GM23338 (cell line): ENCODE results near the gene GEMIN2. TPM values are rescaled to one million over a fixed set of nuclear protein-coding genes. Genes with fewer than 3 reads are reported as not detected.
"Not testable (repeated sequence)": the region's sequence is repeated elsewhere in the genome, so short reads cannot be mapped to it uniquely, and the experiment has no call there.

Experiments used
- ATAC-seq: fragments of 200-7000 bp; cut with Tn5 transposase; 3 replicates; pipeline ENCODE4 v1.9.1; 2020
- DNase-seq: peaks from one replicate; pipeline ENCODE4 v3.0.0-alpha.2; 2015; ENCODE audit warnings: low spot score
- H2AFZ ChIP-seq: fragments of 200-600 bp; sonication (generic); 2 replicates; pipeline ENCODE4 v1.8.0; 2016; ENCODE audit warnings: antibody characterized with exemption, mild to moderate bottlenecking, moderate library complexity
- H3F3A ChIP-seq: fragments of 200-600 bp; sonication (generic); replicated peaks from 2 replicates; pipeline ENCODE4 v1.8.0; 2017; ENCODE audit warnings: antibody characterized with exemption, mixed run types, low read depth
- H3K27ac ChIP-seq: fragments of 200-600 bp; sonication (generic); 2 replicates; pipeline ENCODE4 v1.6.1; 2016; ENCODE audit warnings: low read depth
- H3K27me3 ChIP-seq: fragments of 200-600 bp; sonication (generic); 2 replicates; pipeline ENCODE4 v1.8.0; 2016; ENCODE audit warnings: mild to moderate bottlenecking, mixed run types, moderate library complexity; ENCODE audit not compliant: insufficient read depth
- H3K36me3 ChIP-seq: fragments of 200-600 bp; sonication (generic); 2 replicates; pipeline ENCODE4 v1.8.0; 2016; ENCODE audit warnings: mild to moderate bottlenecking; ENCODE audit not compliant: insufficient read depth
- H3K4me1 ChIP-seq: fragments of 200-600 bp; sonication (generic); 2 replicates; pipeline ENCODE4 v1.8.0; 2016; ENCODE audit warnings: mild to moderate bottlenecking, moderate library complexity; ENCODE audit not compliant: insufficient read depth
- H3K4me2 ChIP-seq: fragments of 200-600 bp; sonication (generic); 2 replicates; pipeline ENCODE4 v1.7.1; 2017; ENCODE audit warnings: mixed run types
- H3K4me3 ChIP-seq: fragments of 200-600 bp; sonication (generic); 2 replicates; pipeline ENCODE4 v1.6.1; 2016; ENCODE audit warnings: mixed run types
- H3K79me2 ChIP-seq: fragments of 200-600 bp; sonication (generic); replicated peaks from 2 replicates; pipeline ENCODE4 v1.8.0; 2017; ENCODE audit warnings: mild to moderate bottlenecking; ENCODE audit not compliant: insufficient read depth
- H3K9me2 ChIP-seq: fragments of 200-600 bp; sonication (generic); 2 replicates; pipeline ENCODE4 v1.8.0; 2017; ENCODE audit not compliant: insufficient read depth
- H4K20me1 ChIP-seq: fragments of 200-600 bp; sonication (generic); replicated peaks from 2 replicates; pipeline ENCODE4 v1.8.0; 2017; ENCODE audit warnings: mild to moderate bottlenecking; ENCODE audit not compliant: insufficient read depth
- H3K27ac Mint-ChIP-seq: 2 replicates; pipeline ENCODE4 v1.8.0; 2020; ENCODE audit warnings: inconsistent platforms, mild to moderate bottlenecking, moderate library complexity, mixed read lengths
- H3K27me3 Mint-ChIP-seq: 3 replicates; pipeline ENCODE4 v1.8.0; 2022; ENCODE audit warnings: low read depth, mild to moderate bottlenecking, moderate library complexity, mixed read lengths, inconsistent platforms; ENCODE audit not compliant: insufficient read depth, poor library complexity
- H3K36me3 Mint-ChIP-seq: 3 replicates; pipeline ENCODE4 v1.8.0; 2021; ENCODE audit warnings: low read depth, mild to moderate bottlenecking, inconsistent platforms, moderate library complexity, mixed read lengths
- H3K4me1 Mint-ChIP-seq: 3 replicates; pipeline ENCODE4 v1.8.0; 2020; ENCODE audit warnings: mild to moderate bottlenecking, inconsistent platforms, mixed read lengths
- H3K4me3 Mint-ChIP-seq: 3 replicates; pipeline ENCODE4 v1.8.0; 2021; ENCODE audit warnings: moderate library complexity, mild to moderate bottlenecking, inconsistent platforms, mixed read lengths
- H3K9me3 Mint-ChIP-seq: 3 replicates; pipeline ENCODE4 v1.8.0; 2020; ENCODE audit warnings: moderate library complexity, mild to moderate bottlenecking, inconsistent platforms, mixed read lengths
- CREB1 ChIP-seq: fragments of 250-450 bp; sonication (Bioruptor Pico); IDR thresholded peaks from 2 replicates; pipeline ENCODE4 v1.5.0; 2020; ENCODE audit warnings: low read depth, mild to moderate bottlenecking, moderate library complexity
- EZH2 ChIP-seq: fragments of 200-600 bp; sonication (generic); IDR thresholded peaks from one replicate; pipeline ENCODE4 v1.8.0; 2017; ENCODE audit warnings: antibody characterized with exemption, mild to moderate bottlenecking, low read depth; ENCODE audit not compliant: unreplicated experiment
- EZH2phosphoT487 ChIP-seq: fragments of 200-600 bp; sonication (generic); IDR thresholded peaks from one replicate; pipeline ENCODE4 v1.8.1; 2018; ENCODE audit warnings: antibody characterized with exemption; ENCODE audit not compliant: unreplicated experiment
- NANOG ChIP-seq: IDR thresholded peaks from 2 replicates; pipeline ENCODE4 v1.6.1; 2016; ENCODE audit warnings: antibody characterized with exemption, borderline replicate concordance
- STAT1 ChIP-seq: IDR thresholded peaks from one replicate; pipeline ENCODE4 v1.6.1; 2016; ENCODE audit warnings: antibody characterized with exemption; ENCODE audit not compliant: unreplicated experiment
- polyA plus RNA-seq: library from polyadenylated mRNA; unstranded; fragments of >200 nt; fragmentation: Nextera tagmentation; extraction: Ambion mirVana; gene quantifications from 2 replicates; pipeline ENCODE4 v1.2.1, GENCODE V29; 2016
- total RNA-seq: library from RNA; depleted of rRNA; stranded (reverse); fragments of >200 nt; shearing (Covaris generic); gene quantifications from 2 replicates; pipeline ENCODE4 v1.2.3, GENCODE V29; 2014
- TF ChIP-seq, protein P1 (sequence below): IDR thresholded peaks from 2 replicates; pipeline ENCODE4 v1.6.1; 2016; ENCODE audit warnings: antibody characterized with exemption
- TF ChIP-seq, protein P2 (sequence below), 2 experiments: fragments of 200-600 bp in 1 of 2; sonication (generic) in 1 of 2; conservative IDR thresholded peaks; 2 replicates each; pipeline versions ENCODE4 v1.5.1 to v1.6.1; 2016 to 2017; ENCODE audit warnings: antibody characterized with exemption in 2 of 2, low read depth in 2 of 2, mild to moderate bottlenecking in 2 of 2, moderate library complexity in 1 of 2
- TF ChIP-seq, protein P3 (sequence below): fragments of 250-450 bp; sonication (Bioruptor Pico); IDR thresholded peaks from 2 replicates; pipeline ENCODE4 v1.5.0; 2020; ENCODE audit warnings: mild to moderate bottlenecking, moderate library complexity

Gene GEMIN2
- total and polyA plus RNA-seq, 2 experiments from 2014 or later: 37.0 to 61.6 TPM

DNA sequence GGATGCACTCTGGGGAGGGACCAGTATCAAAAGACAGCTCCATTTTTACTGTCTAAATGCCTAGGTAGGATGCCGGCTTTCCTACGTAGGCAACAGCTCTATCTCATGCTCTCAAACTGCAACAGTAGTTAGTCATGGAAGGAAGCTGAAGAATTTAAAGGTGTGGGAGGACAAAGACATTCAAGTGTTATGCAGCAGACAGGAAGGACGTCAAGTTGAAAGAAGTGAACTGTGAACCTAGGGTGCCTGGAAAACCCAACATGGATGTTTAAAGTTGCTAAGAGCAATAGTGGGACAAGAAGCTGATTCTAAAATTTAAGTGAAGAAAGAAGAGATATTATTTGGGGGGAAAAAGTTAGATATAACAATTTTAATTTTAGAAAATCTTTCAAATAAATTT lies 17.0 kb upstream of the GEMIN2 start:
- Mint-ChIP-seq H3K27ac (peak overlapping the region; percentile 13), H3K9me3 (no peaks in the 10 kb centered on the region), H3K4me1 (peaks cover 19% of the 10 kb centered on the region), H3K27me3 (no peaks in the 10 kb centered on the region), H3K4me3 (peak overlapping the region; percentile 3; the same call in 1 of the 3 replicates), H3K36me3 (peaks cover 23% of the 10 kb centered on the region)
- 0 out of 2 replicates have a peak overlapping the region, but pooled peaks have one; percentile 3 for H3K4me2 ChIP-seq
- no peak overlapping the region for H3K4me3 ChIP-seq
- no peak overlapping the region for H2AFZ ChIP-seq
- H3K4me1 ChIP-seq: peaks cover 9% of the 10 kb centered on the region
- H3K27me3 ChIP-seq: no peaks in the 10 kb centered on the region
- DNase-seq: peak; percentile 71
- peaks cover 21% of the 10 kb centered on the region for H3K36me3 ChIP-seq
- H3F3A ChIP-seq: no peaks in the 10 kb centered on the region
- H3K79me2 ChIP-seq: peaks cover 59% of the 10 kb centered on the region
- H3K27ac ChIP-seq: peak overlapping the region; percentile 27; the same call in 1 of the 2 replicates
- no peaks in the 10 kb centered on the region for H3K9me2 ChIP-seq
- H4K20me1 ChIP-seq: 0 out of 2 replicates have a peak, but pooled peaks cover 6% of the 10 kb centered on the region
- TF ChIP-seq STAT1: no peak
- TF ChIP-seq NANOG: no peak
- TF ChIP-seq EZH2phosphoT487: no peak
- peak; percentile 83 for ATAC-seq

DNA sequence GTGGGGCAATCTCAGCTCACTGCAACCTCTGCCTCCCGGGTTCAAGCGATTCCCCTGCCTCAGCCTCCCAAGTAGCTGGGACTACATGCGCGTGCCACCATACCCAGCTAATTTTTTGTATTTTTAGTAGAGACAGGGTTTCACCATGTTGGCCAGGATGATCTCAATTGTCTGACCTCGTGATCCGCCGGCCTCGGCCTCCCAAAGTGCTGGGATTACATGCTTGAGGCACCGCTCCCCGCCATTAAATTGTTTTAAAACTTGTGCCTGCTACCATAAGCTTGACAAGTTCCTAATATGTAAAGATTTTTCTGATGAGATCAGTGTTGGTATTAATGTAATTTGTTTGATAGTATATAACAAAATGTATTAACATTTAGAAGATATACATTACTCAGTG lies 14.9 kb upstream of the GEMIN2 start:
- not testable (repeated sequence) for H3K4me3 ChIP-seq, H3K27ac ChIP-seq, DNase-seq, H3K27ac Mint-ChIP-seq, H3K27me3 Mint-ChIP-seq, H3K36me3 ChIP-seq, H3K9me2 ChIP-seq, H3F3A ChIP-seq, H4K20me1 ChIP-seq, H2AFZ ChIP-seq, H3K9me3 Mint-ChIP-seq, H3K4me2 ChIP-seq, H3K27me3 ChIP-seq, ATAC-seq, H3K4me1 ChIP-seq, H3K4me3 Mint-ChIP-seq
- peaks cover 64% of the 10 kb centered on the region for H3K79me2 ChIP-seq
- H3K4me1 Mint-ChIP-seq: peaks cover 21% of the 10 kb centered on the region
- H3K36me3 Mint-ChIP-seq: peaks cover 17% of the 10 kb centered on the region

DNA sequence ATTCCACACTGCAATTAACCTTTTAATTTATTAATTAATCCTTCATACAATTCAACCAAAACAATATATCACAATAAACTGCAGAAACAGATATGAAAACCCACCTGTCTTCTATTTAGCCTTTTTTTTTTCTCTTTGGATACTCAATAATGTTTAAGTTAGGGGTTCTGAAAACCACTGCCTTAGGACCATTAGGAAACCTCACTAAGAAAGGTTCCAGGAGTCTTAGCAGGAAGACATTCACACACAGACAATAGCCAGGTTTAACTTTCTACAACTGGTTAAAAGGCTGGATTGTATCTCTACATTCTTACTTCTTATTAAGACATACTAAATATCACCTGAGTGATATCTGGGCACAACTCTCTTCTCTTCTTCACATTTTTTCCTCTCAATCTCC lies 14.4 kb upstream of the GEMIN2 start:
- Histone ChIP-seq H3K27ac (no peak overlapping the region), H4K20me1 (no peaks in the 10 kb centered on the region), H3K27me3 (no peaks in the 10 kb centered on the region), H3K4me3 (no peak overlapping the region), H2AFZ (no peak overlapping the region), H3K4me1 (peaks cover 9% of the 10 kb centered on the region), H3F3A (no peaks in the 10 kb centered on the region; the same call in none of the 2 replicates), H3K4me2 (peak overlapping the region; percentile 15; the same call in 1 of the 2 replicates), H3K36me3 (peaks cover 1% of the 10 kb centered on the region; the same call in 1 of the 2 replicates), H3K79me2 (peaks cover 64% of the 10 kb centered on the region), H3K9me2 (no peaks in the 10 kb centered on the region)
- ATAC-seq (no peak), DNase-seq (no peak)
- Mint-ChIP-seq H3K9me3 (no peaks in the 10 kb centered on the region), H3K36me3 (peaks cover 12% of the 10 kb centered on the region; the same call in 2 of the 3 replicates), H3K27ac (peak overlapping the region; percentile 5; the same call in 1 of the 2 replicates), H3K27me3 (no peaks in the 10 kb centered on the region), H3K4me3 (no peak overlapping the region), H3K4me1 (peaks cover 21% of the 10 kb centered on the region)
- TF ChIP-seq CREB1: no peak
- TF ChIP-seq, protein P1, sequence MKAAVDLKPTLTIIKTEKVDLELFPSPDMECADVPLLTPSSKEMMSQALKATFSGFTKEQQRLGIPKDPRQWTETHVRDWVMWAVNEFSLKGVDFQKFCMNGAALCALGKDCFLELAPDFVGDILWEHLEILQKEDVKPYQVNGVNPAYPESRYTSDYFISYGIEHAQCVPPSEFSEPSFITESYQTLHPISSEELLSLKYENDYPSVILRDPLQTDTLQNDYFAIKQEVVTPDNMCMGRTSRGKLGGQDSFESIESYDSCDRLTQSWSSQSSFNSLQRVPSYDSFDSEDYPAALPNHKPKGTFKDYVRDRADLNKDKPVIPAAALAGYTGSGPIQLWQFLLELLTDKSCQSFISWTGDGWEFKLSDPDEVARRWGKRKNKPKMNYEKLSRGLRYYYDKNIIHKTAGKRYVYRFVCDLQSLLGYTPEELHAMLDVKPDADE: no peak
- TF ChIP-seq, protein P2, sequence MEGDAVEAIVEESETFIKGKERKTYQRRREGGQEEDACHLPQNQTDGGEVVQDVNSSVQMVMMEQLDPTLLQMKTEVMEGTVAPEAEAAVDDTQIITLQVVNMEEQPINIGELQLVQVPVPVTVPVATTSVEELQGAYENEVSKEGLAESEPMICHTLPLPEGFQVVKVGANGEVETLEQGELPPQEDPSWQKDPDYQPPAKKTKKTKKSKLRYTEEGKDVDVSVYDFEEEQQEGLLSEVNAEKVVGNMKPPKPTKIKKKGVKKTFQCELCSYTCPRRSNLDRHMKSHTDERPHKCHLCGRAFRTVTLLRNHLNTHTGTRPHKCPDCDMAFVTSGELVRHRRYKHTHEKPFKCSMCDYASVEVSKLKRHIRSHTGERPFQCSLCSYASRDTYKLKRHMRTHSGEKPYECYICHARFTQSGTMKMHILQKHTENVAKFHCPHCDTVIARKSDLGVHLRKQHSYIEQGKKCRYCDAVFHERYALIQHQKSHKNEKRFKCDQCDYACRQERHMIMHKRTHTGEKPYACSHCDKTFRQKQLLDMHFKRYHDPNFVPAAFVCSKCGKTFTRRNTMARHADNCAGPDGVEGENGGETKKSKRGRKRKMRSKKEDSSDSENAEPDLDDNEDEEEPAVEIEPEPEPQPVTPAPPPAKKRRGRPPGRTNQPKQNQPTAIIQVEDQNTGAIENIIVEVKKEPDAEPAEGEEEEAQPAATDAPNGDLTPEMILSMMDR (conservative IDR thresholded peaks at IDR 0.05; ENCODE audit: low read depth in 2 of 2): no peak
- no peak for TF ChIP-seq EZH2
- TF ChIP-seq, protein P3, sequence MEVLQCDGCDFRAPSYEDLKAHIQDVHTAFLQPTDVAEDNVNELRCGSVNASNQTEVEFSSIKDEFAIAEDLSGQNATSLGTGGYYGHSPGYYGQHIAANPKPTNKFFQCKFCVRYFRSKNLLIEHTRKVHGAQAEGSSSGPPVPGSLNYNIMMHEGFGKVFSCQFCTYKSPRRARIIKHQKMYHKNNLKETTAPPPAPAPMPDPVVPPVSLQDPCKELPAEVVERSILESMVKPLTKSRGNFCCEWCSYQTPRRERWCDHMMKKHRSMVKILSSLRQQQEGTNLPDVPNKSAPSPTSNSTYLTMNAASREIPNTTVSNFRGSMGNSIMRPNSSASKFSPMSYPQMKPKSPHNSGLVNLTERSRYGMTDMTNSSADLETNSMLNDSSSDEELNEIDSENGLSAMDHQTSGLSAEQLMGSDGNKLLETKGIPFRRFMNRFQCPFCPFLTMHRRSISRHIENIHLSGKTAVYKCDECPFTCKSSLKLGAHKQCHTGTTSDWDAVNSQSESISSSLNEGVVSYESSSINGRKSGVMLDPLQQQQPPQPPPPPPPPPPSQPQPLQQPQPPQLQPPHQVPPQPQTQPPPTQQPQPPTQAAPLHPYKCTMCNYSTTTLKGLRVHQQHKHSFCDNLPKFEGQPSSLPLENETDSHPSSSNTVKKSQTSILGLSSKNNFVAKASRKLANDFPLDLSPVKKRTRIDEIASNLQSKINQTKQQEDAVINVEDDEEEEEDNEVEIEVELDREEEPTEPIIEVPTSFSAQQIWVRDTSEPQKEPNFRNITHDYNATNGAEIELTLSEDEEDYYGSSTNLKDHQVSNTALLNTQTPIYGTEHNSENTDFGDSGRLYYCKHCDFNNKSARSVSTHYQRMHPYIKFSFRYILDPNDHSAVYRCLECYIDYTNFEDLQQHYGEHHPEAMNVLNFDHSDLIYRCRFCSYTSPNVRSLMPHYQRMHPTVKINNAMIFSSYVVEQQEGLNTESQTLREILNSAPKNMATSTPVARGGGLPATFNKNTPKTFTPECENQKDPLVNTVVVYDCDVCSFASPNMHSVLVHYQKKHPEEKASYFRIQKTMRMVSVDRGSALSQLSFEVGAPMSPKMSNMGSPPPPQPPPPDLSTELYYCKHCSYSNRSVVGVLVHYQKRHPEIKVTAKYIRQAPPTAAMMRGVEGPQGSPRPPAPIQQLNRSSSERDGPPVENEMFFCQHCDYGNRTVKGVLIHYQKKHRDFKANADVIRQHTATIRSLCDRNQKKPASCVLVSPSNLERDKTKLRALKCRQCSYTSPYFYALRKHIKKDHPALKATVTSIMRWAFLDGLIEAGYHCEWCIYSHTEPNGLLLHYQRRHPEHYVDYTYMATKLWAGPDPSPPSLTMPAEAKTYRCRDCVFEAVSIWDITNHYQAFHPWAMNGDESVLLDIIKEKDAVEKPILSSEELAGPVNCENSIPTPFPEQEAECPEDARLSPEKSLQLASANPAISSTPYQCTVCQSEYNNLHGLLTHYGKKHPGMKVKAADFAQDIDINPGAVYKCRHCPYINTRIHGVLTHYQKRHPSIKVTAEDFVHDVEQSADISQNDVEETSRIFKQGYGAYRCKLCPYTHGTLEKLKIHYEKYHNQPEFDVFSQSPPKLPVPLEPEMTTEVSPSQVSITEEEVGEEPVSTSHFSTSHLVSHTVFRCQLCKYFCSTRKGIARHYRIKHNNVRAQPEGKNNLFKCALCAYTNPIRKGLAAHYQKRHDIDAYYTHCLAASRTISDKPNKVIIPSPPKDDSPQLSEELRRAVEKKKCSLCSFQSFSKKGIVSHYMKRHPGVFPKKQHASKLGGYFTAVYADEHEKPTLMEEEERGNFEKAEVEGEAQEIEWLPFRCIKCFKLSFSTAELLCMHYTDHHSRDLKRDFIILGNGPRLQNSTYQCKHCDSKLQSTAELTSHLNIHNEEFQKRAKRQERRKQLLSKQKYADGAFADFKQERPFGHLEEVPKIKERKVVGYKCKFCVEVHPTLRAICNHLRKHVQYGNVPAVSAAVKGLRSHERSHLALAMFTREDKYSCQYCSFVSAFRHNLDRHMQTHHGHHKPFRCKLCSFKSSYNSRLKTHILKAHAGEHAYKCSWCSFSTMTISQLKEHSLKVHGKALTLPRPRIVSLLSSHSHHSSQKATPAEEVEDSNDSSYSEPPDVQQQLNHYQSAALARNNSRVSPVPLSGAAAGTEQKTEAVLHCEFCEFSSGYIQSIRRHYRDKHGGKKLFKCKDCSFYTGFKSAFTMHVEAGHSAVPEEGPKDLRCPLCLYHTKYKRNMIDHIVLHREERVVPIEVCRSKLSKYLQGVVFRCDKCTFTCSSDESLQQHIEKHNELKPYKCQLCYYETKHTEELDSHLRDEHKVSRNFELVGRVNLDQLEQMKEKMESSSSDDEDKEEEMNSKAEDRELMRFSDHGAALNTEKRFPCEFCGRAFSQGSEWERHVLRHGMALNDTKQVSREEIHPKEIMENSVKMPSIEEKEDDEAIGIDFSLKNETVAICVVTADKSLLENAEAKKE (CRISPR knock-in tag): no peak
